ENCODE measurements around the gene TPCN1. TPM values are rescaled to one million over a fixed set of nuclear protein-coding genes. Genes with fewer than 3 reads are reported as not detected.
A peak's percentile ranks its signal among the peaks of the same experiment; 100 is the strongest.

The TPCN1 gene
- total RNA-seq, 2 donors from 2014 or later = 45.1 to 78.4 TPM

GRCh38 chr12:113244478-113244958 is 23.3 kb downstream of the TPCN1 start:
- H3K36me3 ChIP-seq (replicated peaks in 1 of 2; ENCODE audit: insufficient read depth in 1 of 2, low read depth in 2 of 2) = no peaks in the 10 kb centered on the region
- H3K4me3 ChIP-seq = no peak overlapping the region
- no peaks in the 10 kb centered on the region for H3K27me3 ChIP-seq
- ATAC-seq (no peak), DNase-seq (peak; percentile 47 to 57 (median 51))
- H3K9me3 ChIP-seq = no peaks in the 10 kb centered on the region
- peaks cover 100% of the 10 kb centered on the region for H3K4me1 ChIP-seq
- 68% methylated on average over 16 of the region's 16 CpGs for WGBS, 2 donors
- peak overlapping the region; percentile 79 to 94 (median 92) for H3K27ac ChIP-seq
- TF ChIP-seq, protein P1, sequence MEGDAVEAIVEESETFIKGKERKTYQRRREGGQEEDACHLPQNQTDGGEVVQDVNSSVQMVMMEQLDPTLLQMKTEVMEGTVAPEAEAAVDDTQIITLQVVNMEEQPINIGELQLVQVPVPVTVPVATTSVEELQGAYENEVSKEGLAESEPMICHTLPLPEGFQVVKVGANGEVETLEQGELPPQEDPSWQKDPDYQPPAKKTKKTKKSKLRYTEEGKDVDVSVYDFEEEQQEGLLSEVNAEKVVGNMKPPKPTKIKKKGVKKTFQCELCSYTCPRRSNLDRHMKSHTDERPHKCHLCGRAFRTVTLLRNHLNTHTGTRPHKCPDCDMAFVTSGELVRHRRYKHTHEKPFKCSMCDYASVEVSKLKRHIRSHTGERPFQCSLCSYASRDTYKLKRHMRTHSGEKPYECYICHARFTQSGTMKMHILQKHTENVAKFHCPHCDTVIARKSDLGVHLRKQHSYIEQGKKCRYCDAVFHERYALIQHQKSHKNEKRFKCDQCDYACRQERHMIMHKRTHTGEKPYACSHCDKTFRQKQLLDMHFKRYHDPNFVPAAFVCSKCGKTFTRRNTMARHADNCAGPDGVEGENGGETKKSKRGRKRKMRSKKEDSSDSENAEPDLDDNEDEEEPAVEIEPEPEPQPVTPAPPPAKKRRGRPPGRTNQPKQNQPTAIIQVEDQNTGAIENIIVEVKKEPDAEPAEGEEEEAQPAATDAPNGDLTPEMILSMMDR (IDR thresholded peaks at IDR 0.05) = no peak
- TF ChIP-seq POLR2A (IDR thresholded peaks at IDR 0.05) = no peak
- intact Hi-C loops (cut with DNase I) = no loop called here

GRCh38 chr12:113245695-113246477 is 24.6 kb downstream of the TPCN1 start:
- peak; percentile 92 to 98 (median 96) for DNase-seq
- 8 to 9% methylated on average over 18 to 19 of the region's 19 CpGs for WGBS, 2 donors
- TF ChIP-seq, protein P1 (IDR thresholded peaks at IDR 0.05) = peak in 2 of 7 experiments; percentile 30 to 36
- TF ChIP-seq POLR2A (IDR thresholded peaks at IDR 0.05) = peak in 2 of 3 donors; percentile 45 to 61

DNA sequence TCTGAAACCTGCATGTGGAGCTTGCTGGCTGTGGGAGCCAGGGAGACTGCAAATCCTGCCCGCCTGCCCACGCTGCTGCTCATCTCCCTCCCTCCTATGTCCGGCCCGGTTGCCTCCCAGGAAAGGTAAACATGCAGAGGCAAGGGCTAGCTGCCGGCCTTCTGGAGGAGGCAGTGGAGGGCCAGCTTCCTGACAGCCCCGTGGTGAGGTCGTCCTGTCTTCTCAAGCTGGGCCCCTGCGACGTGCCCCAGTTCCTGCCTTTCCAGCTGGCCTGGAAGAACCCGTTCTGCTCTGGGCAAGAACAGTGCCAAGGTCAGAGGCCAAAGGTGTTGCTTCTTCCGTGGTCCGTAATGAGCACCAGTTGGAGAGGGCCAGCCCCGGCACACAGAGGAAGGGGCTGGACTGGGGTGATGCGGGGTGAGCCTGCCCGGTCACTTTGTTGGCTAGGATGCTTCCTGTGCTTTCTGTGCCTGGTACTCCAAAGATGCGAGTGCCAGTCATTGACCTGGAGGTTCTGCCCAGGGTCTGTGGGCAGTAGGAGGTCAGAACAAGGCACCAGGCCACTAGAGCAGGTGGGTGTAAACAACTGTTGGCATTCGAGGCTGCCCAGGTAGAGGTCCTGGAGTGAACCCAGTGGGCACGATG is 25.3 kb downstream of the TPCN1 start:
- Histone ChIP-seq H3K4me1 (peaks cover 86% of the 10 kb centered on the region), H3K27ac (peak overlapping the region; percentile 90 to 97 (median 94)), H3K9me3 (no peaks in the 10 kb centered on the region), H3K27me3 (no peaks in the 10 kb centered on the region), H3K4me3 (no peak overlapping the region), H3K36me3 (replicated peaks in 1 of 2; ENCODE audit: insufficient read depth in 1 of 2, low read depth in 2 of 2) (no peaks in the 10 kb centered on the region)
- WGBS, 2 donors = 29 to 30% methylated on average over 2 to 18 of the region's 18 CpGs
- ATAC-seq (no peak), DNase-seq (peak in 3 of 4 donors; percentile 52 to 71 (median 58))
- intact Hi-C loops (cut with DNase I) = no loop called here
- TF ChIP-seq, protein P1 (IDR thresholded peaks at IDR 0.05) = peak in 1 of 7 experiments; percentile 0
- no peak for TF ChIP-seq POLR2A (IDR thresholded peaks at IDR 0.05)

More at GRCh38 chr12:113245695-113246477, 24.6 kb downstream of the TPCN1 start:
- peak; percentile 83 for ATAC-seq
- H3K4me3 ChIP-seq = no peak overlapping the region
- intact Hi-C loops (cut with DNase I) = no loop called here
- no peaks in the 10 kb centered on the region for H3K9me3 ChIP-seq
- H3K27me3 ChIP-seq = no peaks in the 10 kb centered on the region
- H3K4me1 ChIP-seq = peaks cover 93% of the 10 kb centered on the region
- H3K27ac ChIP-seq = peak overlapping the region; percentile 90 to 97 (median 94)
- no peaks in the 10 kb centered on the region for H3K36me3 ChIP-seq (replicated peaks in 1 of 2; ENCODE audit: insufficient read depth in 1 of 2, low read depth in 2 of 2)

- intact Hi-C loops (cut with DNase I) = no loop called here
Observed at GRCh38 chr12:113247123-113248050, 26.1 kb downstream of the TPCN1 start.

More at GRCh38 chr12:113247123-113248050, 26.1 kb downstream of the TPCN1 start:
- no peak overlapping the region for H3K4me3 ChIP-seq
- peaks cover 78% of the 10 kb centered on the region for H3K4me1 ChIP-seq
- DNase-seq = peak in 3 of 4 donors; percentile 39 to 51 (median 46)
- WGBS, 2 donors = 85 to 86% methylated on average over 20 to 21 of the region's 21 CpGs
- TF ChIP-seq, protein P1 (IDR thresholded peaks at IDR 0.05) = no peak
- no peak for TF ChIP-seq POLR2A (IDR thresholded peaks at IDR 0.05)
- peak overlapping the region; percentile 90 to 97 (median 94) for H3K27ac ChIP-seq
- no peaks in the 10 kb centered on the region for H3K36me3 ChIP-seq (replicated peaks in 1 of 2; ENCODE audit: insufficient read depth in 1 of 2, low read depth in 2 of 2)
- H3K9me3 ChIP-seq = no peaks in the 10 kb centered on the region
- H3K27me3 ChIP-seq = no peaks in the 10 kb centered on the region
- no peak for ATAC-seq
